ENCODE measurements around the gene VPS51. TPM values are rescaled to one million over a fixed set of nuclear protein-coding genes. Genes with fewer than 3 reads are reported as not detected.

VPS51 gene
- total and polyA plus RNA-seq, 4 donors = 33.2 to 158 (median 83.9) TPM

DNA sequence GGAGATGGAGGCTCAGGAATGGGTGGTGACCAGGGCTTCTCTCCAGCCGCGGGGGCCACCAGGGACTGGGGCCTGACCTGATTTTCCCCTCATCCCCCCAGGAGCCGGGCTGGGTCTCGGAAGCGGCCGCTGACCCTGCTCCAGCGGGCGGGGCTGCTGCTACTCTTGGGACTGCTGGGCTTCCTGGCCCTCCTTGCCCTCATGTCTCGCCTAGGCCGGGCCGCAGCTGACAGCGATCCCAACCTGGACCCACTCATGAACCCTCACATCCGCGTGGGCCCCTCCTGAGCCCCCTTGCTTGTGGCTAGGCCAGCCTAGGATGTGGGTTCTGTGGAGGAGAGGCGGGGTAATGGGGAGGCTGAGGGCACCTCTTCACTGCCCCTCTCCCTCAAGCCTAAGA is 8.2 kb upstream of the VPS51 start:
- Histone ChIP-seq H3K36me3 (ENCODE audit: control insufficient read depth in 4 of 4, insufficient read depth in 3 of 4, low read depth in 1 of 4, low read length in 3 of 4) (peaks cover 5 to 39% (median 13%) of the 10 kb centered on the region in 4 donors), H3K4me1 (ENCODE audit: control insufficient read depth in 4 of 4, insufficient read depth in 4 of 4, low read length in 3 of 4) (peaks cover 10 to 23% (median 18%) of the 10 kb centered on the region in 4 donors), H3K4me3 (ENCODE audit: low read depth in 1 of 3, low read length in 3 of 3) (no peak overlapping the region), H3K9ac (ENCODE audit: low read depth in 1 of 2, low read length in 2 of 2) (no peak overlapping the region), H3K27ac (ENCODE audit: low read depth in 1 of 2, low read length in 2 of 2) (no peak overlapping the region), H3K27me3 (ENCODE audit: control insufficient read depth in 4 of 4, insufficient read depth in 4 of 4, low read length in 3 of 4) (no peaks in the 10 kb centered on the region), H3K9me3 (ENCODE audit: control insufficient read depth in 4 of 4, low read length in 3 of 4) (no peaks in the 10 kb centered on the region)
- WGBS = 95% methylated on average over 15 of the region's 15 CpGs
- TF ChIP-seq ATF3 (IDR thresholded peaks at IDR 0.05) = no peak
- TF ChIP-seq CTCF (IDR thresholded peaks at IDR 0.05; ENCODE audit: low read depth, low read length, missing input control) = no peak
- TF ChIP-seq EGR1 (IDR thresholded peaks at IDR 0.05; ENCODE audit: low read depth in 2 of 2) = no peak
- TF ChIP-seq FOXA2 (IDR thresholded peaks at IDR 0.05) = no peak
- TF ChIP-seq MAX (IDR thresholded peaks at IDR 0.05) = no peak
- TF ChIP-seq, protein P1, sequence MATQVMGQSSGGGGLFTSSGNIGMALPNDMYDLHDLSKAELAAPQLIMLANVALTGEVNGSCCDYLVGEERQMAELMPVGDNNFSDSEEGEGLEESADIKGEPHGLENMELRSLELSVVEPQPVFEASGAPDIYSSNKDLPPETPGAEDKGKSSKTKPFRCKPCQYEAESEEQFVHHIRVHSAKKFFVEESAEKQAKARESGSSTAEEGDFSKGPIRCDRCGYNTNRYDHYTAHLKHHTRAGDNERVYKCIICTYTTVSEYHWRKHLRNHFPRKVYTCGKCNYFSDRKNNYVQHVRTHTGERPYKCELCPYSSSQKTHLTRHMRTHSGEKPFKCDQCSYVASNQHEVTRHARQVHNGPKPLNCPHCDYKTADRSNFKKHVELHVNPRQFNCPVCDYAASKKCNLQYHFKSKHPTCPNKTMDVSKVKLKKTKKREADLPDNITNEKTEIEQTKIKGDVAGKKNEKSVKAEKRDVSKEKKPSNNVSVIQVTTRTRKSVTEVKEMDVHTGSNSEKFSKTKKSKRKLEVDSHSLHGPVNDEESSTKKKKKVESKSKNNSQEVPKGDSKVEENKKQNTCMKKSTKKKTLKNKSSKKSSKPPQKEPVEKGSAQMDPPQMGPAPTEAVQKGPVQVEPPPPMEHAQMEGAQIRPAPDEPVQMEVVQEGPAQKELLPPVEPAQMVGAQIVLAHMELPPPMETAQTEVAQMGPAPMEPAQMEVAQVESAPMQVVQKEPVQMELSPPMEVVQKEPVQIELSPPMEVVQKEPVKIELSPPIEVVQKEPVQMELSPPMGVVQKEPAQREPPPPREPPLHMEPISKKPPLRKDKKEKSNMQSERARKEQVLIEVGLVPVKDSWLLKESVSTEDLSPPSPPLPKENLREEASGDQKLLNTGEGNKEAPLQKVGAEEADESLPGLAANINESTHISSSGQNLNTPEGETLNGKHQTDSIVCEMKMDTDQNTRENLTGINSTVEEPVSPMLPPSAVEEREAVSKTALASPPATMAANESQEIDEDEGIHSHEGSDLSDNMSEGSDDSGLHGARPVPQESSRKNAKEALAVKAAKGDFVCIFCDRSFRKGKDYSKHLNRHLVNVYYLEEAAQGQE (IDR thresholded peaks at IDR 0.05) = no peak
- TF ChIP-seq ZBTB33 (IDR thresholded peaks at IDR 0.05) = no peak
- no peak for DNase-seq (ENCODE audit: low spot score)

DNA sequence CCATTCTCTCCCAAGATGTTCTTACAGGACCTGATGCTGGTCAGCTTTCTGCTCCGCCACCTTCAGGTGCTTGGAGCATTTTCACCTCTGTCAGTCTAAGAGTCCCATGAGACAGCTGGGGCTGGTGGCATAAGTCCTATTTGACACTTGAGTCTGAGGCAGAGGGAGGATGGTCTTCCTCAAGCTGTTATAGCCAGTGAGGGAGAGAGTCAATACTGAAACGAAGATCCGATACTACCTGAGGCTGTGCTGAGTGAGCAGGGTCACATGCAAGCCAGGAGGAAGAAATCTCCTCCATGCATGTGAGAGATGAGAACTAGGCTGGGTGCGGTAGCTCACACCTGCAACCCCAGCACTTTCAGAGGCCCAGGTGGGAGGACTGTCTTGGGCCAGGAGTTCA is 6.4 kb upstream of the VPS51 start:
- peaks cover 5 to 39% (median 13%) of the 10 kb centered on the region in 4 donors for H3K36me3 ChIP-seq (ENCODE audit: control insufficient read depth in 4 of 4, insufficient read depth in 3 of 4, low read depth in 1 of 4, low read length in 3 of 4)
- WGBS = 91% methylated on average over 4 of the region's 4 CpGs
- no peak for DNase-seq (ENCODE audit: low spot score)
- no peak for TF ChIP-seq ZBTB33 (IDR thresholded peaks at IDR 0.05)
- no peak for TF ChIP-seq EGR1 (IDR thresholded peaks at IDR 0.05; ENCODE audit: low read depth in 2 of 2)
- TF ChIP-seq SP1 (IDR thresholded peaks at IDR 0.05) = no peak
- TF ChIP-seq MAX (IDR thresholded peaks at IDR 0.05) = no peak
- TF ChIP-seq NR2F2 (IDR thresholded peaks at IDR 0.05) = no peak
- no peak for TF ChIP-seq CTCF (IDR thresholded peaks at IDR 0.05; ENCODE audit: low read depth, low read length, missing input control)
- no peak for TF ChIP-seq RXRA (IDR thresholded peaks at IDR 0.05)
- no peak for TF ChIP-seq TAF1 (conservative IDR thresholded peaks at IDR 0.05)
- no peak for TF ChIP-seq FOXA1 (IDR thresholded peaks at IDR 0.05)
- no peak for TF ChIP-seq FOXA2 (IDR thresholded peaks at IDR 0.05)
- no peak for TF ChIP-seq ATF3 (IDR thresholded peaks at IDR 0.05)
- TF ChIP-seq GABPA (IDR thresholded peaks at IDR 0.05 in 1 of 2, conservative IDR thresholded peaks at IDR 0.05 in 1 of 2) = no peak
- TF ChIP-seq JUND (IDR thresholded peaks at IDR 0.05) = no peak
- no peak for TF ChIP-seq RAD21 (IDR thresholded peaks at IDR 0.05)
- no peak for TF ChIP-seq HNF4A (conservative IDR thresholded peaks at IDR 0.05)

More for the DNA sequence above, 6.4 kb upstream of the VPS51 start:
- no peaks in the 10 kb centered on the region for H3K9me3 ChIP-seq (ENCODE audit: control insufficient read depth in 4 of 4, low read length in 3 of 4)
- no peak overlapping the region for H3K27ac ChIP-seq (ENCODE audit: low read depth in 1 of 2, low read length in 2 of 2)
- no peak overlapping the region for H3K4me3 ChIP-seq (ENCODE audit: low read depth in 1 of 3, low read length in 3 of 3)
- peaks cover 5 to 12% (median 10%) of the 10 kb centered on the region in 4 donors for H3K4me1 ChIP-seq (ENCODE audit: control insufficient read depth in 4 of 4, insufficient read depth in 4 of 4, low read length in 3 of 4)
- no peak overlapping the region for H3K9ac ChIP-seq (ENCODE audit: low read depth in 1 of 2, low read length in 2 of 2)
- no peaks in the 10 kb centered on the region for H3K27me3 ChIP-seq (ENCODE audit: control insufficient read depth in 4 of 4, insufficient read depth in 4 of 4, low read length in 3 of 4)

All from liver (tissue), 9 donors.